AG09309 (cell line): Measurements from ENCODE around the gene AFAP1.

Experiments used
- DNase-seq: peaks from one replicate; pipeline ENCODE4 v3.0.0-alpha.2; 2010; ENCODE audit warnings: low read depth
- H3K4me3 ChIP-seq: 2 replicates; pipeline ENCODE4 v1.5.1; 2011; ENCODE audit warnings: mild to moderate bottlenecking, low read depth, low read length, moderate library complexity; ENCODE audit not compliant: control insufficient read depth
- TF ChIP-seq, protein P1 (sequence below): IDR thresholded peaks from 2 replicates; pipeline ENCODE4 v1.5.1; 2011; ENCODE audit warnings: mild to moderate bottlenecking, low read depth, low read length, inconsistent platforms; ENCODE audit not compliant: insufficient read depth, control insufficient read depth; ENCODE audit errors: missing control alignments

Gene AFAP1

DNA sequence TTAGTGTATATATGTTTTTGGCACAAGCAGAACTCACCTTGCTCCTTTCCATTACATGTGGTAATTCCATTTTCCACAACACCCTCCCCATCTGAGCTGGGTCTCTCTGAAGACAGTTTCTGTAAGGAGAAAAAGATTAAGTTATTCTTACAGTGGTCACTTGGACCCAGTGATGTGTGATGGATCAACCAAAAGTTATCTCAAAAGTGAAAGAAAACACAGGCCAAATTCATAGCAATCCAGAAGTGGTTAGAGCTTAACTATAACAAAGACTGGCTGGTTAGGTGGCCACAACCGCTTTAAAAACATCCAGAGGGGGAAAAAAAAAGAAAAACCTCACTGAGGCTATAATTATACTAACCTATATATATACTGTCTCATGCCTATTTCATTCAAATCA is 123.7 kb downstream of the AFAP1 start:
- DNase-seq: no peak
- TF ChIP-seq, protein P1, sequence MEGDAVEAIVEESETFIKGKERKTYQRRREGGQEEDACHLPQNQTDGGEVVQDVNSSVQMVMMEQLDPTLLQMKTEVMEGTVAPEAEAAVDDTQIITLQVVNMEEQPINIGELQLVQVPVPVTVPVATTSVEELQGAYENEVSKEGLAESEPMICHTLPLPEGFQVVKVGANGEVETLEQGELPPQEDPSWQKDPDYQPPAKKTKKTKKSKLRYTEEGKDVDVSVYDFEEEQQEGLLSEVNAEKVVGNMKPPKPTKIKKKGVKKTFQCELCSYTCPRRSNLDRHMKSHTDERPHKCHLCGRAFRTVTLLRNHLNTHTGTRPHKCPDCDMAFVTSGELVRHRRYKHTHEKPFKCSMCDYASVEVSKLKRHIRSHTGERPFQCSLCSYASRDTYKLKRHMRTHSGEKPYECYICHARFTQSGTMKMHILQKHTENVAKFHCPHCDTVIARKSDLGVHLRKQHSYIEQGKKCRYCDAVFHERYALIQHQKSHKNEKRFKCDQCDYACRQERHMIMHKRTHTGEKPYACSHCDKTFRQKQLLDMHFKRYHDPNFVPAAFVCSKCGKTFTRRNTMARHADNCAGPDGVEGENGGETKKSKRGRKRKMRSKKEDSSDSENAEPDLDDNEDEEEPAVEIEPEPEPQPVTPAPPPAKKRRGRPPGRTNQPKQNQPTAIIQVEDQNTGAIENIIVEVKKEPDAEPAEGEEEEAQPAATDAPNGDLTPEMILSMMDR: no peak
- H3K4me3 ChIP-seq: no peak overlapping the region

DNA sequence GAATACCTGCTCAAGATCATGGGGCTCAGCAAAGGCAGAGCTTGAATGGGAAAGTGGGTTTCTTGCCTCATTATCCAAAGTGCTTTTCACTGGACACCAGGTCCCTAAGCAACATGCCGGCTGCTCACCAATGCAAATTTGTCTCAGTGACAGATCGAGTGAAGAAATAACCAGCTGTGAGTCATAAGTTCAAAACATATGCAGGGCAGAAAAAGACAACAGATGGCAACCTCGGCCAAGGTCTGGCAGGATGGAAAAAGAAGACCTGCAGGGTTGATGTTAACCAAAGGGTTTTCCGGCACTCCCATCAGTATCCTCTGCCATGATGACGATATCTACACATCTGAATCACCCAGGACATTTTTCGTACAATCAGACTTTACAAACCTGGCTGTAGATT is 124.1 kb downstream of the AFAP1 start:
- TF ChIP-seq, protein P1: peak; percentile 28
- H3K4me3 ChIP-seq: no peak overlapping the region
- peak; percentile 75 for DNase-seq

DNA sequence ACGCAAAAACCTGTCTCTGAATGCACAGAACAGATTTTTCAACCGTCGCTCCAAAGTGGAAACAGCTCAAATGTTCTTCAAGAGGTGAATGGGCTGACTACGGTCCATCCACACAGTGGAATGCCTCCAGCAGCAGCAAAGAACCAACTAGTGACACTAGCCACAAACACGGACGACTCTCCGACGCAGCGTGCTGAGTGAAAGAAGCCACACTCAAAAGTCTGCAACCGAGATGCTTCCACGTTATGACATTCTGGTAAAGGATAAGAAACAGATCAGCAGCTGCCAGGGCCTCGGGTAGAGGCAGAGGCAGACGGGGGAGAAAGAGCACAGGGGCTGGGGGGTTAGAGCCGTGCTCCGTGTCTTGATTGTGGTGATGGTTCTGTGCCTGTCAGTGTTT is 125.2 kb downstream of the AFAP1 start:
- DNase-seq: no peak
- TF ChIP-seq, protein P1: no peak

DNA sequence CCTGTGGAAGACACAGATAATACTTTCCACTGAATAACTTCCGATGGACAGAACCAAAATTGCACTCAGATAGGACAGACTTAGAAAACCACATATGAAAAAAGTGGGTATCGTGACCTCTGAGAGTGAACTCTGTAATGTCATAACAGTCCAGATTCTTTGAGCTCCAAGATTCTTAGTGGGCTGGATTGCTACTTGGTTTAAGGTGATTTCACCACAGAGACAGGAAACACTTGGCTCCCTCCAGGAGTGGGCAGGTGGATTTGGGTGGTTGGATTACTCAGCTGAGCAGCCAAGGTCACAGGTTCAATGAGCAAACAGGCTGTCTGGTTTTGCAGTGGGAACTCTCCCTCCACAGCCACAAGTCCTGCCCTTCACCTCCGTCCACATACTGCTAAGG is 126.0 kb downstream of the AFAP1 start:
- DNase-seq: no peak
- TF ChIP-seq, protein P1: no peak
- H3K4me3 ChIP-seq: no peak overlapping the region

More for the DNA sequence above, 125.2 kb downstream of the AFAP1 start:
- H3K4me3 ChIP-seq: no peak overlapping the region

DNA sequence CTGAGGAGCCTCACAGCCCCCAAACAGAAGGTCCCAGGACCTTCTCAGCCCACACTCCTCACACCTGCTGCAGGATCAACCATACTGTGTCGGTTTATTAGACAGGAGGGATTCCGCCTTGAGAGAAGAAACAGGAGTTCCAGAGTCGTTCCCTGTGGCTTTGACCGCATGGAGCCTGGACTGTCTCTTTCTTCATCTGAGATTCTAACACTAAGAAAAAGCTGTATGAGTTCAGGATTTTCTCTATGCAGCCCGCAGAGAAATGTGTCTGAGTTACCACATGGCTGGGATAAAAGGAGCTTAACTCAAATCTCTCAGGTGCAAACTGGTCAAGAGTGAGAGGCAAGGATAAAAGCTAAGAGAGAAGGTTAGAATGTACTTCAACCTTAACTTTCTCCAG is 126.7 kb downstream of the AFAP1 start:
- no peak for DNase-seq
- TF ChIP-seq, protein P1: no peak
- H3K4me3 ChIP-seq: no peak overlapping the region

DNA sequence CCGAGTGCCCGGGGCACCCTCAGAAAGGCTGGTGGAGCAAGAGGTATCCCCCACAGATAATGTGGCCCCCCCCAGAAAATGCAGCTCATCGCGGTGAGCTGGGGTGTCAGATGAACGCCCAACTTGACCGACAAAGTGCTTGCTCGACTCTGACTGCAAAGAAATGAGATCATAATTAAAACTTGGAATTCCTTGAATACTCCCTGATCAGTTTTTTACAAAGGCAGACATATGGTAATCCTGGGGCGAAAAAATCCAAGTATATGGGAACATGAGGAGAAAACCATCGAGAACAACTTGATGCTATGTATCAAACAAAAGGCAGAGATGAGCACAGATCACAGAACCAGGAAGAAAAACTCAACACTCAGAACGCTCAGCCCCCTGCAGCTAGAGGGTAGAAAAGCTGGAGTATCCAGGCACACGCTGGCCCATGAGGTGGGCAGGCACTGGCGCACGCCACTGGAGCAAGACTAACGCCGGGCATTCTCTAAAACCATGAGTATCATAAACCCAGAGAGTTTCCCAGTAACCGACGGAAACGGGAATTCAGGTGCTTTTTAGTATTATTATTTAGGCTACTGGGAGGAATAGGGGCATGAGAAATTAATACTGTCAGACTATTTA is 127.3 kb downstream of the AFAP1 start:
- TF ChIP-seq, protein P1: no peak
- H3K4me3 ChIP-seq: no peak overlapping the region
- DNase-seq: no peak
